Bronchial epithelial cell (primary cell): Measurements from ENCODE around the gene TCAIM. TPM values are rescaled to one million over a fixed set of nuclear protein-coding genes. Genes with fewer than 3 reads are reported as not detected.
"Not testable (repeated sequence)": the region's sequence is repeated elsewhere in the genome, so short reads cannot be mapped to it uniquely, and the experiment has no call there.

Experiments used
- DNase-seq: peaks from one replicate; pipeline ENCODE4 v3.0.0-alpha.2; 2010; ENCODE audit warnings: low read depth
- FAIRE-seq: peaks from 2 replicates; lab custom pipeline; 2011; peaks lifted over from hg19 to GRCh38; lab: Jason Lieb, UNC
- H3K27me3 ChIP-seq: 2 replicates; pipeline ENCODE4 v1.5.1; 2011; ENCODE audit warnings: low read length; ENCODE audit not compliant: control insufficient read depth, insufficient read depth
- H3K36me3 ChIP-seq: 2 replicates; pipeline ENCODE4 v1.5.1; 2011; ENCODE audit warnings: low read length; ENCODE audit not compliant: control insufficient read depth, insufficient read depth
- H3K4me3 ChIP-seq: 2 replicates; pipeline ENCODE4 v1.5.1; 2011; ENCODE audit warnings: mild to moderate bottlenecking, low read depth, low read length, control low read depth
- CTCF ChIP-seq: IDR thresholded peaks from 2 replicates; pipeline ENCODE4 v1.5.1; 2011; ENCODE audit warnings: mild to moderate bottlenecking, moderate library complexity, low read length, control low read depth, inconsistent platforms; ENCODE audit not compliant: insufficient read depth, severe bottlenecking
- total RNA-seq: library from RNA; depleted of rRNA; stranded (reverse); fragments of >200 nt; gene quantifications from 2 replicates; pipeline ENCODE4 v1.2.1, GENCODE V29; 2014

Gene TCAIM
- total RNA-seq, 1 donor from 2014 or later, result 32.9 TPM

- no peaks in the 10 kb centered on the region for H3K36me3 ChIP-seq
- TF ChIP-seq CTCF, result no peak
- DNase-seq, result no peak
- H3K27me3 ChIP-seq, result no peaks in the 10 kb centered on the region
- no peak overlapping the region for H3K4me3 ChIP-seq
- no peak for FAIRE-seq
These were observed 72.6 kb downstream of the TCAIM start for GRCh38 chr3:44411031-44411645.

- Histone ChIP-seq H3K36me3 (no peaks in the 10 kb centered on the region), H3K4me3 (no peak overlapping the region), H3K27me3 (no peaks in the 10 kb centered on the region)
- TF ChIP-seq CTCF, result no peak
- FAIRE-seq (no peak), DNase-seq (no peak)
These were observed 73.8 kb downstream of the TCAIM start for GRCh38 chr3:44412365-44412764.

- Histone ChIP-seq H3K36me3 (no peaks in the 10 kb centered on the region), H3K27me3 (no peaks in the 10 kb centered on the region), H3K4me3 (no peak overlapping the region)
- FAIRE-seq, result peak; percentile 18
- no peak for DNase-seq
- TF ChIP-seq CTCF, result no peak
These were observed 76.0 kb downstream of the TCAIM start for GRCh38 chr3:44414517-44415090.

- H3K4me3 ChIP-seq, result no peak overlapping the region
- FAIRE-seq, result no peak
These were observed 76.9 kb downstream of the TCAIM start for GRCh38 chr3:44415421-44415820.

GRCh38 chr3:44416031-44417030 is 77.8 kb downstream of the TCAIM start:
- no peaks in the 10 kb centered on the region for H3K27me3 ChIP-seq
- FAIRE-seq (no peak), DNase-seq (no peak)
- no peaks in the 10 kb centered on the region for H3K36me3 ChIP-seq
- TF ChIP-seq CTCF, result no peak
- H3K4me3 ChIP-seq, result no peak overlapping the region

More at GRCh38 chr3:44415421-44415820, 76.9 kb downstream of the TCAIM start:
- TF ChIP-seq CTCF, result no peak
- Histone ChIP-seq H3K36me3 (no peaks in the 10 kb centered on the region), H3K27me3 (no peaks in the 10 kb centered on the region)
- no peak for DNase-seq

- H3K27me3 ChIP-seq, FAIRE-seq, H3K4me3 ChIP-seq, DNase-seq, H3K36me3 ChIP-seq: not testable (repeated sequence)
These were observed 79.6 kb downstream of the TCAIM start for GRCh38 chr3:44418118-44418517.
